NB4 (cell line): ENCODE results near the gene FAM120A.

Experiments used
- CTCF ChIP-seq: IDR thresholded peaks from one replicate; pipeline ENCODE4 v1.5.1; 2012; ENCODE audit warnings: low read depth, low read length
- MAX ChIP-seq: IDR thresholded peaks from 2 replicates; pipeline ENCODE4 v1.6.1; 2011; ENCODE audit warnings: low read depth, low read length
- POLR2A ChIP-seq: IDR thresholded peaks from 2 replicates; pipeline ENCODE4 v1.6.1; 2011; ENCODE audit warnings: mild to moderate bottlenecking; ENCODE audit not compliant: insufficient read length; ENCODE audit errors: extremely low read depth

GRCh38 chr9:93463638-93464248 lies 12.3 kb downstream of the FAM120A start:
- TF ChIP-seq CTCF: no peak
- no peak for TF ChIP-seq MAX
- TF ChIP-seq POLR2A: no peak
